HFFc6 (cell line): ENCODE measurements around the gene FAM222A. TPM values are rescaled to one million over a fixed set of nuclear protein-coding genes. Genes with fewer than 3 reads are reported as not detected.

ENCODE experiments used
- DNase-seq: peaks from one replicate; pipeline ENCODE4 v3.0.0-alpha.2; 2018
- H3K27ac Mint-ChIP-seq: 2 replicates; pipeline ENCODE4 v1.8.0; 2020; ENCODE audit warnings: mild to moderate bottlenecking, mixed read lengths
- H3K27me3 Mint-ChIP-seq: 2 replicates; pipeline ENCODE4 v1.8.0; 2021; ENCODE audit warnings: mild to moderate bottlenecking, moderate library complexity, mixed read lengths; ENCODE audit not compliant: insufficient read depth
- H3K36me3 Mint-ChIP-seq: 2 replicates; pipeline ENCODE4 v1.8.0; 2021; ENCODE audit warnings: low read depth, mixed read lengths
- H3K4me1 Mint-ChIP-seq: 2 replicates; pipeline ENCODE4 v1.8.0; 2020; ENCODE audit warnings: low read depth, mixed read lengths
- H3K4me3 Mint-ChIP-seq: 2 replicates; pipeline ENCODE4 v1.8.0; 2020; ENCODE audit warnings: mild to moderate bottlenecking, moderate library complexity, mixed read lengths
- H3K9me3 Mint-ChIP-seq: 2 replicates; pipeline ENCODE4 v1.8.0; 2020; ENCODE audit warnings: mild to moderate bottlenecking, mixed read lengths
- total RNA-seq, 6 experiments: library from RNA; stranded (reverse); fragmentation: NEBNext Ultra II Directional; extraction: Animal tissue kit (Norgen Biotek cat#: 25700); gene quantifications; 2 replicates in 1 of 6; 3 replicates in 5 of 6; pipeline ENCODE4 v1.2.3, GENCODE V29; 2021
- TF ChIP-seq, protein P1 (sequence below): fragments of 200-600 bp; sonication (generic); IDR thresholded peaks from 2 replicates; pipeline ENCODE4 v1.5.0; 2021; ENCODE audit warnings: antibody characterized with exemption, mild to moderate bottlenecking

The FAM222A gene
- total RNA-seq, 6 experiments from 2014 or later = 0.46 to 0.65 (median 0.64) TPM

- Mint-ChIP-seq H3K36me3 (no peaks in the 10 kb centered on the region), H3K4me1 (peaks cover 17% of the 10 kb centered on the region), H3K27me3 (peaks cover 33% of the 10 kb centered on the region), H3K27ac (no peak overlapping the region), H3K4me3 (no peak overlapping the region), H3K9me3 (no peaks in the 10 kb centered on the region)
- DNase-seq = no peak
- TF ChIP-seq, protein P1, sequence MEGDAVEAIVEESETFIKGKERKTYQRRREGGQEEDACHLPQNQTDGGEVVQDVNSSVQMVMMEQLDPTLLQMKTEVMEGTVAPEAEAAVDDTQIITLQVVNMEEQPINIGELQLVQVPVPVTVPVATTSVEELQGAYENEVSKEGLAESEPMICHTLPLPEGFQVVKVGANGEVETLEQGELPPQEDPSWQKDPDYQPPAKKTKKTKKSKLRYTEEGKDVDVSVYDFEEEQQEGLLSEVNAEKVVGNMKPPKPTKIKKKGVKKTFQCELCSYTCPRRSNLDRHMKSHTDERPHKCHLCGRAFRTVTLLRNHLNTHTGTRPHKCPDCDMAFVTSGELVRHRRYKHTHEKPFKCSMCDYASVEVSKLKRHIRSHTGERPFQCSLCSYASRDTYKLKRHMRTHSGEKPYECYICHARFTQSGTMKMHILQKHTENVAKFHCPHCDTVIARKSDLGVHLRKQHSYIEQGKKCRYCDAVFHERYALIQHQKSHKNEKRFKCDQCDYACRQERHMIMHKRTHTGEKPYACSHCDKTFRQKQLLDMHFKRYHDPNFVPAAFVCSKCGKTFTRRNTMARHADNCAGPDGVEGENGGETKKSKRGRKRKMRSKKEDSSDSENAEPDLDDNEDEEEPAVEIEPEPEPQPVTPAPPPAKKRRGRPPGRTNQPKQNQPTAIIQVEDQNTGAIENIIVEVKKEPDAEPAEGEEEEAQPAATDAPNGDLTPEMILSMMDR = no peak
Measured at GRCh38 chr12:109738209-109738608, 24.6 kb downstream of the FAM222A start.

GRCh38 chr12:109738878-109739665, 25.4 kb downstream of the FAM222A start:
- Mint-ChIP-seq H3K4me1 (peaks cover 17% of the 10 kb centered on the region), H3K9me3 (no peaks in the 10 kb centered on the region), H3K36me3 (no peaks in the 10 kb centered on the region), H3K27ac (peak overlapping the region; percentile 78), H3K27me3 (peaks cover 25% of the 10 kb centered on the region), H3K4me3 (no peak overlapping the region)
- TF ChIP-seq, protein P1 = no peak
- DNase-seq = peak; percentile 52

- TF ChIP-seq, protein P1 = peak; percentile 49
- DNase-seq = no peak
- H3K36me3 Mint-ChIP-seq = no peaks in the 10 kb centered on the region
- no peaks in the 10 kb centered on the region for H3K9me3 Mint-ChIP-seq
- H3K27me3 Mint-ChIP-seq = peaks cover 15% of the 10 kb centered on the region
- peaks cover 17% of the 10 kb centered on the region for H3K4me1 Mint-ChIP-seq
- peak overlapping the region; percentile 78 for H3K27ac Mint-ChIP-seq
- H3K4me3 Mint-ChIP-seq = no peak overlapping the region
Measured at GRCh38 chr12:109739747-109740693, 26.4 kb downstream of the FAM222A start.

DNA sequence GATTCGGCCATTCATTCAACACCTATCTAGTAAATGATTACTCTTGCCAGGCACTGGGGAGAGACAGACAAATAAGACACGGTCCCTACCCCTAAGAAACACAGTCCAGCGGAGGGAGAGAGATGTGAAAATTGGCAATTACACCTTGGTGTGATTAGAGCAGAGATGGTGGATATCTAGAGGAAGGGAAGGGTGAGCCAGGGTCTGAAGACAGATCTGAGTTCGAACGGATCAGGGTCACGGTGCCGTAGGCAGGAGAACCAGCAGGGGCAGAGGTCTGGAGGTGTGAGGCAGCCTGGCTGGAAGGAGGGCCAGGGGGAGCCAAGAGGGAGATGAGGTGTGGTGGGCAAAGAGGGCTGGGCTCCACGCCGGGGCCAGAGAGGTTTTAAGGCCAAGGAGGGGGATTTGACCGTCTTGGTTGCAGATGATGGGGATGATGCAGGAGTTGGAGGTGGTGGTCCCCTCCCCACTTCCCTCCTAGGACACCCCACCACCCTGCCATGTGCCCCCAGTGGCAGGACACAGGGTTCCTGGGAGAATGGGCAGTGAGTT, 27.1 kb downstream of the FAM222A start:
- H3K27me3 Mint-ChIP-seq = peaks cover 14% of the 10 kb centered on the region
- TF ChIP-seq, protein P1 = no peak
- peaks cover 17% of the 10 kb centered on the region for H3K4me1 Mint-ChIP-seq
- H3K36me3 Mint-ChIP-seq = no peaks in the 10 kb centered on the region
- H3K4me3 Mint-ChIP-seq = no peak overlapping the region
- no peak overlapping the region for H3K27ac Mint-ChIP-seq
- DNase-seq = no peak
- no peaks in the 10 kb centered on the region for H3K9me3 Mint-ChIP-seq

DNA sequence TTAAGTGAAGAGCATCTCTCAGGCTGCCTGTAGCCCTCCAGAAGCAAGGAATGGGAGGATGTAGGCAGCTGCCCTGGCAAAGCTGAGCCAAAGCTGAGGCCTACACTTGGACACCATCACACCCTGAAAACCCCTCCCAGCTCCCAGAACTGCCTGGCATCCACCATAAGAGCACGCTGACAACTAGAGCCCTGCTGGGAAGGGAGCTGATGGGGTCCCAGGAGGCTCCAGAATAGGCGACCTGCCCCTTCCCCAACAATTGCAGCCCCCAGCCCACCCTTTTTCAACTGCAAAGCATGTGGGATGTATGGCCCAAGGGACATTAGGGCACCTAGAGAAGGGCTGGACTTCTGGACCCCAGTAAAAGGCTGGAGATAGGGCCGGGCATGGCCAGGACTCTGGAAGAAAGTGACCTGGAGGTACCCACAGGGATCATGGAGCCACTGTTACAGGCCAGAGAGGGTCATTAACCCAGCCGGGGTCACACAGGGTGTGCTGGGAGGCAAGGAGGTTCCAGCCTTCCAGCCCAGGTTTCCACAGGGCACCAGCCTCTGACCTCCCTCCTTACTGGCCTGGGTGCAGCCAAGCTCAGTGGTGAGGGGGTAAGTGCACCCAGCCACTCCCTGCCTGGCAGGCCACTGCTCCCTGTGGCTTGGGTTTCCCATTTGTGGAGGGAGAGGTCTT, 27.8 kb downstream of the FAM222A start:
- Mint-ChIP-seq H3K4me1 (peaks cover 17% of the 10 kb centered on the region), H3K27ac (no peak overlapping the region), H3K27me3 (peaks cover 15% of the 10 kb centered on the region), H3K4me3 (no peak overlapping the region), H3K36me3 (no peaks in the 10 kb centered on the region), H3K9me3 (no peaks in the 10 kb centered on the region)
- no peak for DNase-seq
- TF ChIP-seq, protein P1 = no peak
